Neutrophil (primary cell): ENCODE data around the gene FBXL5.

Experiments
- H3K27ac ChIP-seq: fragments of 200-600 bp; sonication (generic); 2 replicates; pipeline ENCODE4 v1.5.1; 2016; ENCODE audit warnings: mild to moderate bottlenecking, moderate library complexity
- H3K27me3 ChIP-seq: fragments of 200-600 bp; sonication (generic); 2 replicates; pipeline ENCODE4 v1.6.0; 2016; ENCODE audit warnings: mild to moderate bottlenecking
- H3K36me3 ChIP-seq: fragments of 200-600 bp; sonication (generic); 2 replicates; pipeline ENCODE4 v1.5.1; 2017
- H3K4me1 ChIP-seq, 2 experiments: fragments of 200-600 bp in 1 of 2; sonication (generic) in 1 of 2; 1 replicate in 1 of 2; 2 replicates in 1 of 2; pipeline versions ENCODE4 v1.5.1 to v1.6.1; 2013 to 2016; ENCODE audit warnings: low read depth in 1 of 2, low read length in 1 of 2, mild to moderate bottlenecking in 1 of 2, moderate library complexity in 1 of 2; ENCODE audit not compliant: control insufficient read depth in 1 of 2, insufficient read depth in 1 of 2
- H3K4me3 ChIP-seq, 2 experiments: fragments of 200-600 bp in 1 of 2; sonication (generic) in 1 of 2; 1 replicate in 1 of 2; 2 replicates in 1 of 2; pipeline ENCODE4 v1.5.1; 2013 to 2016; ENCODE audit warnings: low read depth in 1 of 2, low read length in 1 of 2, mild to moderate bottlenecking in 1 of 2, moderate library complexity in 1 of 2
- H3K9me3 ChIP-seq: fragments of 200-600 bp; sonication (generic); 2 replicates; pipeline ENCODE4 v1.5.1; 2016
- CTCF ChIP-seq: fragments of 200-600 bp; sonication (generic); IDR thresholded peaks from 2 replicates; pipeline ENCODE4 v1.5.1; 2016; ENCODE audit warnings: antibody characterized with exemption

Gene FBXL5, protein sequence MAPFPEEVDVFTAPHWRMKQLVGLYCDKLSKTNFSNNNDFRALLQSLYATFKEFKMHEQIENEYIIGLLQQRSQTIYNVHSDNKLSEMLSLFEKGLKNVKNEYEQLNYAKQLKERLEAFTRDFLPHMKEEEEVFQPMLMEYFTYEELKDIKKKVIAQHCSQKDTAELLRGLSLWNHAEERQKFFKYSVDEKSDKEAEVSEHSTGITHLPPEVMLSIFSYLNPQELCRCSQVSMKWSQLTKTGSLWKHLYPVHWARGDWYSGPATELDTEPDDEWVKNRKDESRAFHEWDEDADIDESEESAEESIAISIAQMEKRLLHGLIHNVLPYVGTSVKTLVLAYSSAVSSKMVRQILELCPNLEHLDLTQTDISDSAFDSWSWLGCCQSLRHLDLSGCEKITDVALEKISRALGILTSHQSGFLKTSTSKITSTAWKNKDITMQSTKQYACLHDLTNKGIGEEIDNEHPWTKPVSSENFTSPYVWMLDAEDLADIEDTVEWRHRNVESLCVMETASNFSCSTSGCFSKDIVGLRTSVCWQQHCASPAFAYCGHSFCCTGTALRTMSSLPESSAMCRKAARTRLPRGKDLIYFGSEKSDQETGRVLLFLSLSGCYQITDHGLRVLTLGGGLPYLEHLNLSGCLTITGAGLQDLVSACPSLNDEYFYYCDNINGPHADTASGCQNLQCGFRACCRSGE

DNA sequence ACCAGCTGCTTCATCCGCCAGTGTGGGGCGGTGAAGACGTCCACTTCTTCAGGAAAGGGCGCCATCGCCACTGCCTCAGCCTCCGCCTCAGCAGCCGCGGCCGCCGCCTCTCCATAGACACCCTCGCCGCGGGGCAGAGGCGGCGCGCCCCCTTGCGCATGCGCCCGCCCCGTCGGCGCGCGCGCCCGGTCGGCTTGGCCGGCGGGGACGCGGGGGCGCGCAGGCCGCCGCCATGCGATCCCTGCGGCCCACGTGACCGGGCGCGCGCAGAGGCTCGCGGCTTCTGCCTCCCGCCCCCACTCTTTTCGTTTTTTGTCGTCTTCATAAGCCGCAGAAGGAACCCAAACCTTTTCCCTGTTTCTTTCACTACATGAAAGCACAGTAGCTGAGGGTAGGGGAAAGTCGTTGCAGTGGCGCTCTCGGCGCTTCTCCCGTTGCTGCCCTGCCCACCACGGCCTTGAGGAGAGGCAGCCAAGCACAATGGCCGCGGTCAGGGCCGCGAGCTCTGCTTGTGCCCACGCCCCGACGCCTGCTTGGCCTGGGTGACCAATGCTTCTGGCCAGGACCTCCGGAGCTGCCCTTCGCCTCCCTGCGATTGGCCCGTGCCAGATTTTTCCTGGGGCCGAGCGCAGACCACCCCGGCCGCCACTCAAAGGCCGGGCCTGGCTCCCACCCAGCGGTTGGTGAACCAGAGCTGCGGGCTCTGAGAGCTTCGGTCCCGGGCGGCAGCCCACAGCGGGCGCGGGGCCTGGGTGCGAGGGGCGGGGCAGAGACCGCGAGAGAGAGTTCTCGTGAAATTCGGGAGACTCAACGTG lies at the start of gene FBXL5:
Gene FBXL5 (minus strand): TSS at position 135 of the 815 bp plus-strand sequence. CDS start 70 bp downstream, at position 65.
- TF ChIP-seq CTCF: peak; percentile 15
- peaks cover 59 to 87% of the 10 kb centered on the region in 2 experiments for H3K4me1 ChIP-seq

DNA sequence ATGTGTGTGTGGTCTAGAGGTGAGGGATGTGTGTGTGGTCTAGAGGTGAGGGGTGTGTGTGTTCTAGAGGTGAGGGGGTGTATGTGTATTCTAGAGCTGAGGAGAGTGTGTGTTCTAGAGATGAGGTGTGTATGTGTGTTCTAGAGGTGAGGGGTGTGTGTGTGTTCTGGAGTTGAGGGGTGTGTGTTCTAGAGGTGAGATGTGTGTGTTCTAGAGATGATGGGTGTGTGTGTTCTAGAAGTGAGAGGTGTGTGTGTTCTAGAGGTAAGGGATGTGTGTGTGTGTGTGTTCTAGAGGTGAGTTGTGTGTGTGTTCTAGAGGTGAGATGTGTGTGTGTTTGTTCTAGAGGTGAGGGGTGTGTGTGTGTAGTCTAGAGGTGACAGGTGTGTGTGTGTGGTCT lies 49.0 kb upstream of the FBXL5 start:
- Histone ChIP-seq H3K4me1 (peaks cover 85 to 95% of the 10 kb centered on the region in 2 experiments), H3K4me3 (peak overlapping the region; percentile 84 to 85), H3K27me3 (no peaks in the 10 kb centered on the region), H3K36me3 (peaks cover 45% of the 10 kb centered on the region), H3K27ac (peak overlapping the region; percentile 91), H3K9me3 (no peaks in the 10 kb centered on the region)
- no peak for TF ChIP-seq CTCF

More for the DNA sequence above, at the start of gene FBXL5:
- H3K27ac ChIP-seq: peak within 1 kb of the TSS; percentile 99
- H3K36me3 ChIP-seq: peaks cover 33% of the 10 kb centered on the region
- H3K4me3 ChIP-seq: peak within 1 kb of the TSS; percentile 82 to 92
- no peaks in the 10 kb centered on the region for H3K9me3 ChIP-seq
- H3K27me3 ChIP-seq: no peaks in the 10 kb centered on the region

- H3K9me3 ChIP-seq: no peaks in the 10 kb centered on the region
- peak overlapping the region; percentile 91 for H3K27ac ChIP-seq
- no peak for TF ChIP-seq CTCF
- H3K36me3 ChIP-seq: peaks cover 38% of the 10 kb centered on the region
- H3K27me3 ChIP-seq: no peaks in the 10 kb centered on the region
- peak overlapping the region; percentile 84 to 85 for H3K4me3 ChIP-seq
- H3K4me1 ChIP-seq: peaks cover 88 to 95% of the 10 kb centered on the region in 2 experiments
Measured at GRCh38 chr4:15703439-15703838, 48.3 kb upstream of the FBXL5 start.

DNA sequence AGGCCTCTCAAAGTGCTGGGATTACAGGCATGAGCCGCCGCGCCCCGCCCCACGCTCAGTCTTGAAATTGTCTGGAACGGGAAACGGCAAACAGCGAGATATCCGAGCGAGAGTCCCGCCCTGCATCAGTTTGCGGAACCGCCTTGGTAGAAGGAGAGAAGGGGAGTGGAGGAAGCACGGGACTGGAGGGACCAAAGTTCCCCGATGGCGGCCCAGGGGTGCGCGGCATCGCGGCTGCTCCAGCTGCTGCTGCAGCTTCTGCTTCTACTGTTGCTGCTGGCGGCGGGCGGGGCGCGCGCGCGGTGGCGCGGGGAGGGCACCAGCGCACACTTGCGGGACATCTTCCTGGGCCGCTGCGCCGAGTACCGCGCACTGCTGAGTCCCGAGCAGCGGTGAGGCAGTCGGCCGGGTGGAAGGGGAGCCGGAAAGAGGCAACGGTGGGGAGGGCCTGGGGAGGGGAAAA lies 47.8 kb upstream of the FBXL5 start, which contains the start of gene BST1:
Gene BST1 (plus strand): TSS at position 125 of the 463 bp plus-strand sequence. CDS start 80 bp downstream, at position 205.
- Histone ChIP-seq H3K9me3 (no peaks in the 10 kb centered on the region), H3K27ac (peak within 1 kb of the TSS; percentile 91), H3K27me3 (no peaks in the 10 kb centered on the region), H3K4me3 (peak within 1 kb of the TSS; percentile 84 to 85), H3K4me1 (peaks cover 89 to 95% of the 10 kb centered on the region in 2 experiments), H3K36me3 (peaks cover 33% of the 10 kb centered on the region)
- TF ChIP-seq CTCF: peak; percentile 59

- Histone ChIP-seq H3K9me3 (no peaks in the 10 kb centered on the region), H3K27ac (peak overlapping the region; percentile 91), H3K4me1 (peaks cover 97 to 98% of the 10 kb centered on the region in 2 experiments), H3K36me3 (no peaks in the 10 kb centered on the region), H3K4me3 (no peak overlapping the region), H3K27me3 (no peaks in the 10 kb centered on the region)
- no peak for TF ChIP-seq CTCF
Measured at GRCh38 chr4:15696866-15697265, 41.7 kb upstream of the FBXL5 start.
